PC-9 (cell line): ENCODE measurements around the gene BANP. TPM values are rescaled to one million over a fixed set of nuclear protein-coding genes. Genes with fewer than 3 reads are reported as not detected.

Experiments
- BruUV-seq: library from RNA; stranded (reverse); fragments of 400-500 nt; replicated peaks from 2 replicates; lab custom pipeline; 2021; lab: Mats Ljungman, UMichigan
- CTCF ChIA-PET: fragments of 300-600 bp; sonication (Branson Sonifier 250); formaldehyde crosslinking; loops from one replicate; lab custom pipeline; 2022; ENCODE audit warnings: antibody characterized with exemption; lab: Charles Lee
- POLR2A ChIA-PET: fragments of 300-600 bp; sonication (Branson Sonifier 250); formaldehyde crosslinking; loops from one replicate; lab custom pipeline; 2022; ENCODE audit warnings: antibody characterized with exemption; ENCODE audit not compliant: unreplicated experiment; lab: Charles Lee
- DNase-seq, 2 experiments: peaks; one replicate each; pipeline versions ENCODE4 v3.0.0 to v3.0.0-alpha.2; 2015 to 2022; ENCODE audit warnings: mixed read lengths in 1 of 2
- H2AFZ ChIP-seq: fragments of 200-600 bp; sonication (generic); 2 replicates; pipeline ENCODE4 v1.8.1; 2017; ENCODE audit warnings: antibody characterized with exemption
- H3F3A ChIP-seq: fragments of 200-600 bp; sonication (generic); 2 replicates; pipeline ENCODE4 v1.8.1; 2017; ENCODE audit warnings: antibody characterized with exemption, mild to moderate bottlenecking, low read depth; ENCODE audit not compliant: insufficient read depth
- H3K27ac ChIP-seq: fragments of 200-600 bp; sonication (generic); 2 replicates; pipeline ENCODE4 v1.6.1; 2016; ENCODE audit warnings: mixed run types
- H3K27me3 ChIP-seq: fragments of 200-600 bp; sonication (generic); 2 replicates; pipeline ENCODE4 v1.6.1; 2016; ENCODE audit warnings: low read depth, mixed run types; ENCODE audit not compliant: insufficient read depth
- H3K36me3 ChIP-seq: fragments of 200-600 bp; sonication (generic); 2 replicates; pipeline ENCODE4 v1.6.1; 2016; ENCODE audit warnings: low read depth, mixed run types
- H3K4me1 ChIP-seq: fragments of 200-600 bp; sonication (generic); replicated peaks from 2 replicates; pipeline ENCODE4 v1.6.1; 2016; ENCODE audit warnings: mixed run types; ENCODE audit not compliant: insufficient read depth
- H3K4me2 ChIP-seq: fragments of 200-600 bp; sonication (generic); 2 replicates; pipeline ENCODE4 v1.6.1; 2017; ENCODE audit warnings: mixed run types
- H3K4me3 ChIP-seq: fragments of 200-600 bp; sonication (generic); 2 replicates; pipeline ENCODE4 v1.6.1; 2016; ENCODE audit warnings: mixed run types
- H3K79me2 ChIP-seq: fragments of 200-600 bp; sonication (generic); 2 replicates; pipeline ENCODE4 v1.6.1; 2017; ENCODE audit warnings: low read depth, mixed run types
- H3K9me2 ChIP-seq: fragments of 200-600 bp; sonication (generic); 2 replicates; pipeline ENCODE4 v1.8.1; 2017; ENCODE audit warnings: mild to moderate bottlenecking; ENCODE audit not compliant: insufficient read depth
- H3K9me3 ChIP-seq: fragments of 200-600 bp; sonication (generic); 2 replicates; pipeline ENCODE4 v1.8.1; 2016; ENCODE audit warnings: low read depth; ENCODE audit not compliant: insufficient read depth
- H4K20me1 ChIP-seq: fragments of 200-600 bp; sonication (generic); 2 replicates; pipeline ENCODE4 v1.8.1; 2017; ENCODE audit not compliant: insufficient read depth
- EZH2 ChIP-seq: fragments of 200-600 bp; sonication (generic); IDR thresholded peaks from 2 replicates; pipeline ENCODE4 v1.8.0; 2017; ENCODE audit warnings: antibody characterized with exemption, low read depth
- intact Hi-C: fragments of 100-400 bp; cut with micrococcal nuclease; formaldehyde crosslinking; loops from one replicate; pipeline ENCODE4 v1.10.0; 2022; ENCODE audit not compliant: unreplicated experiment
- total RNA-seq: library from RNA; stranded (reverse); gene quantifications from 2 replicates; pipeline ENCODE4 v1.2.3, GENCODE V29; 2021
- TF ChIP-seq, protein P1 (sequence below): fragments of 200-600 bp; sonication (generic); conservative IDR thresholded peaks from 2 replicates; pipeline ENCODE4 v1.6.1; 2017; ENCODE audit warnings: mixed run types, antibody characterized with exemption, mild to moderate bottlenecking, moderate library complexity

Gene BANP
- total RNA-seq, 1 experiment from 2014 or later: 73.2 TPM

DNA sequence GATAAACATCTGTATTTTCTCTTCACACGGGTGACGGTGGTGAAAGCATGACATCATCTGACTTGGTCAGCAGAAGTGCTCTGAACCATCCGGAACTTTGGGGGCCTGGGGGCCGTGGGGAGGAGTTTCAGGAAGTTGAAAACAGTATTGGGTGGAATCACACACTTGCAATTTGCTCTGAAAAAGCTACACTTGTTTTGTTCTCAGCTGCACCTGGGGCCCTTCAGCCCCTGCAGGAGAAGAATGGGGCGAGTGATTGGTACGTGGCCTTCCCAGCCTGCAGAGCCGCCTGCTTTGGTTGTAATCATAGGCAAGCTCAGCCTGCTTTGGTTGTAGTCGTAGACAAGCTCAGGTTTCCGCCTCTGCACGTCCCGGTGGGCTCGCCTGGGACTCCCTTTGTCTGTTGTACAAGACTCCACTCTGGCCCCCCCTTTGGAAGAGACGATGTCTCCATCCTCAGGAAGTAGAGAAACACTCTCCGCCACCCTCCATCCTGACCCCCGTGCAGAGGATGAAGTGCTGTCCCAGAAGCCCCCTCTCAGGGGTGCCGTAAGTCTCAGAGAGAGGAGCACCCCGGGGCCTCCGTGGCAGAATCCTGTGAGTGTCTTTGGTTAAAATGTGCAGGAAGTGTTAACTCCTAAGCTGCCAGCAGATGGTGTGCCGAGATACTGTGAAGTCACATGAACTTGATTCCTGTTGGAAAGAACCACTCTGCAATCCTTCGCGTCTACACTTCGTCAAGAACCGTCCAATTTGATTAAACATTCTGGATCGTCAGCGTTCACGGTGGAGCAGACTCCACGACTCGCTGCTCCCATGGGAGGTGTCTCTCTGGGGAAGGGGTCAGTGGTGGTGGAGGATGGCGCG lies 5.4 kb downstream of the BANP start:
- BruUV-seq: no TSS peak
- POLR2A ChIA-PET: no interaction called here
- intact Hi-C loops: no loop called here

GRCh38 chr16:87957296-87958094 lies 6.3 kb downstream of the BANP start:
- Histone ChIP-seq H3K27me3 (no peaks in the 10 kb centered on the region), H4K20me1 (peaks cover 10% of the 10 kb centered on the region), H3F3A (peaks cover 7% of the 10 kb centered on the region; the same call in 1 of the 2 replicates), H3K36me3 (no peaks in the 10 kb centered on the region), H3K9me2 (no peaks in the 10 kb centered on the region), H3K9me3 (no peaks in the 10 kb centered on the region), H3K4me3 (no peak overlapping the region), H3K79me2 (peaks cover 79% of the 10 kb centered on the region), H3K4me2 (no peak overlapping the region), H3K27ac (no peak overlapping the region), H2AFZ (no peak overlapping the region), H3K4me1 (peaks cover 8% of the 10 kb centered on the region)
- ChIA-PET CTCF (no interaction called here), POLR2A (no interaction called here)
- peak in 1 of 2 experiments; percentile 13 for DNase-seq
- intact Hi-C loops: no loop called here
- no TSS peak for BruUV-seq
- TF ChIP-seq, protein P1, sequence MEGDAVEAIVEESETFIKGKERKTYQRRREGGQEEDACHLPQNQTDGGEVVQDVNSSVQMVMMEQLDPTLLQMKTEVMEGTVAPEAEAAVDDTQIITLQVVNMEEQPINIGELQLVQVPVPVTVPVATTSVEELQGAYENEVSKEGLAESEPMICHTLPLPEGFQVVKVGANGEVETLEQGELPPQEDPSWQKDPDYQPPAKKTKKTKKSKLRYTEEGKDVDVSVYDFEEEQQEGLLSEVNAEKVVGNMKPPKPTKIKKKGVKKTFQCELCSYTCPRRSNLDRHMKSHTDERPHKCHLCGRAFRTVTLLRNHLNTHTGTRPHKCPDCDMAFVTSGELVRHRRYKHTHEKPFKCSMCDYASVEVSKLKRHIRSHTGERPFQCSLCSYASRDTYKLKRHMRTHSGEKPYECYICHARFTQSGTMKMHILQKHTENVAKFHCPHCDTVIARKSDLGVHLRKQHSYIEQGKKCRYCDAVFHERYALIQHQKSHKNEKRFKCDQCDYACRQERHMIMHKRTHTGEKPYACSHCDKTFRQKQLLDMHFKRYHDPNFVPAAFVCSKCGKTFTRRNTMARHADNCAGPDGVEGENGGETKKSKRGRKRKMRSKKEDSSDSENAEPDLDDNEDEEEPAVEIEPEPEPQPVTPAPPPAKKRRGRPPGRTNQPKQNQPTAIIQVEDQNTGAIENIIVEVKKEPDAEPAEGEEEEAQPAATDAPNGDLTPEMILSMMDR: no peak
- TF ChIP-seq EZH2: no peak

More for the DNA sequence above, 5.4 kb downstream of the BANP start:
- Histone ChIP-seq H3F3A (peaks cover 7% of the 10 kb centered on the region; the same call in 1 of the 2 replicates), H3K79me2 (peaks cover 88% of the 10 kb centered on the region), H3K9me2 (no peaks in the 10 kb centered on the region), H3K27me3 (no peaks in the 10 kb centered on the region), H3K4me2 (no peak overlapping the region), H3K4me1 (peaks cover 11% of the 10 kb centered on the region), H3K4me3 (no peak overlapping the region), H3K27ac (no peak overlapping the region), H2AFZ (no peak overlapping the region), H3K9me3 (no peaks in the 10 kb centered on the region), H3K36me3 (no peaks in the 10 kb centered on the region), H4K20me1 (peaks cover 7% of the 10 kb centered on the region)
- CTCF ChIA-PET: no interaction called here
- peak in 1 of 2 experiments; percentile 34 for DNase-seq
- no peak for TF ChIP-seq EZH2
- TF ChIP-seq, protein P1: no peak

- H3K27me3 ChIP-seq: no peaks in the 10 kb centered on the region
- intact Hi-C loops: no loop called here
- BruUV-seq: no TSS peak
These were observed 7.4 kb downstream of the BANP start for GRCh38 chr16:87958632-87959031.

More at GRCh38 chr16:87958632-87959031, 7.4 kb downstream of the BANP start:
- no peak overlapping the region for H3K4me2 ChIP-seq
- H4K20me1 ChIP-seq: peaks cover 10% of the 10 kb centered on the region
- H3K9me3 ChIP-seq: no peaks in the 10 kb centered on the region
- no peaks in the 10 kb centered on the region for H3K36me3 ChIP-seq
- H2AFZ ChIP-seq: no peak overlapping the region
- ChIA-PET POLR2A (no interaction called here), CTCF (no interaction called here)
- no peaks in the 10 kb centered on the region for H3K4me1 ChIP-seq
- H3F3A ChIP-seq: peaks cover 7% of the 10 kb centered on the region; the same call in 1 of the 2 replicates
- TF ChIP-seq, protein P1: no peak
- H3K27ac ChIP-seq: no peak overlapping the region
- no peak for DNase-seq
- no peak overlapping the region for H3K4me3 ChIP-seq
- no peaks in the 10 kb centered on the region for H3K9me2 ChIP-seq
- peaks cover 67% of the 10 kb centered on the region for H3K79me2 ChIP-seq
